HG03064 (cell line): ENCODE data around the gene BOD1L1.

Experiments
- ATAC-seq: cut with Tn5 transposase; IDR thresholded peaks from one replicate; pipeline ENCODE4 v1.9.1; 2021; ENCODE audit warnings: low read depth; ENCODE audit not compliant: unreplicated experiment

The BOD1L1 gene

DNA sequence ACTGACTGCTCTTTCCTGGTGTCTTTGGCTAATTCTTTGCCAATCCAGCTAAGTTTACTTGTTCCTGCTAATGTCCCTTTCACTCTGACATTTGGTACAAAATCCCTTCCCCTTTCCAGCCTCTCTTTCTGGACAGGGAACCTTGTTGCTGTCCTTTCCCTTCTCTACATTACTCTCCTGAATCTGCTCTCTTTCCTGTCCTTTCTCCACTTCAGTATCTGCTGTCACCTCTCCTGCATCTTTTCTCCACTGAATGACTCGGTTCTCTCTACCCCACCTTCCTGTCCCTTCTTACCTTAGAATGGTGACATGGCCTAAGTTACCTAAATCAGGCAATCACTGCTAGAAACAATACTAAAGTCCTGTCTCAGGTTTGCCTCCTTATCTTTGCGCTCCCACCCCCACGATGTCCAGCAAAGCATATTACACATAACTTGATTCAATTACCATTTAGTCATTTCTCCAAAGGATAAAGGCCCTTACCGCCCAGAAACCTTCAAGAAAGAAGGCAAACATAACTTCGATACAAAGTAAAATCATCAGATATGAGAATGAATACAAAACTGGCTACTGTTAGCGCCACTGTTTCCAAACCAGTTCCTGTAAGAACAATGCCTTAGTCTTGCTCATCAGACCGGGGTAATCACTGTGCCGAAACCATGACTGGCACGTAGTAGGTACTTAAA, 890 bp downstream of the BOD1L1 start:
- no peak for ATAC-seq

DNA sequence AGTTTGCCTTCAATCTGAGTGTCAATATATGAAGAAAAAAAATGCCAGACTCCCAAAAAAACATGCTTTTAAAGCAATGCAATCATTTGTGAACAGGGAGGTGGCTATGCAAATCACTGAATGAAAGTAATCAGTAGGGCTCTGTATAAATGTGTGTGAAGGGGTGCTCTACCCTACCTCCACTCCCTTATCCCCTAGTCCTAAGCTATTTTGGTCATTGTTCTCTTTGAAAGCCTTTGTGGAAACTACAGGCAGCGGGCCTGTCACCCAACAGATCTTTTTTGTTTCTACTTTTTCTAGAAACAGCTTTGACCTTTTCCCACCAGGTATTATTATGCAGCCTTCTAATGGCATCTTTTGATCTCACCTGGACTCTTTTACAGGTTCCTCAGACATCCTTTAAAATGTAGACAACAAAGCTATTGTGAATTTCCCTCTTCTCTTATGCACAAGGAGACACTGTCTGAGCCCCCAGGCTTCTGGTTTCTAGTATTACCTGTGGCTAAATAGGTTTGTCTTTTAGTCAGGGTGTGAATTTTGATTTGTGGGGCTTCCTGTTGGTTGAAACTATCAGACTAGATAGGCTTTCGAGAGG, 9.2 kb downstream of the BOD1L1 start:
- ATAC-seq: no peak

DNA sequence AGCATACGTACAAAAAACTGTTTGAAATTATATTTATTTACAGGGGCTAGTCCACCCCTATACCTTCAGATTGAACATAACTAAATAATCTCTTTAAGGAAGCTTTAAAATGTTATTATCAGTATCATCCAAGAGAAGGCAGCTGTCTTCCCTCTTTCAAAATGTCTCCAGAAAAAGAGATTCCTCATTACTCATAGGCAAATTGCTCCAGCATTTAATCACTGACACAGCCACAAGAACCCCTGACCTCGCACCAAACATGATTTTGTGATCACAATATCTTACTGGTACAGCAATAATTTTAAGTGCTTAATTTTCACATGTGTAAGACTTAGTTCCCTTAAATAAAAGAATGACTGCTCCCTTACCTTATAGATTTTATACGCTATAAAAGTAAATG, 9.7 kb downstream of the BOD1L1 start:
- no peak for ATAC-seq

DNA sequence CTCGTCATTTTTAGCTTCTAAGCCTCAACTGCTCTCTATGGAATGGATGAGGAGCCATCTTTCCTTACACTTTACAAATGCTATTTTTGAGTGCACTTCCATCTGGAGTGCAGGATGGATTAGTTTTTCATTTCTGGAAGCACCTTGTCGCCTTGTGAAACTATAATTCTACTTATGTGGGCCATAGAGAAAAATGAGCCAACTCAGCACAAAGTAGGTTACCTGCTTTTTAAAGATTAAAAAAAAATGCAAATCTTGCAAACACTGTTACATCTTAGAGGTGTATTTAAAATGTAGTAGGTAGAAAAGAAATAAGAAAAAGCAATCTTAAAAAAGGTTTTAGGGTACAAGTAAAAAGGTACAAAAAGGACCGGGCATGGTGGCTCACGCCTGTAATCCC, 10.9 kb downstream of the BOD1L1 start:
- no peak for ATAC-seq

DNA sequence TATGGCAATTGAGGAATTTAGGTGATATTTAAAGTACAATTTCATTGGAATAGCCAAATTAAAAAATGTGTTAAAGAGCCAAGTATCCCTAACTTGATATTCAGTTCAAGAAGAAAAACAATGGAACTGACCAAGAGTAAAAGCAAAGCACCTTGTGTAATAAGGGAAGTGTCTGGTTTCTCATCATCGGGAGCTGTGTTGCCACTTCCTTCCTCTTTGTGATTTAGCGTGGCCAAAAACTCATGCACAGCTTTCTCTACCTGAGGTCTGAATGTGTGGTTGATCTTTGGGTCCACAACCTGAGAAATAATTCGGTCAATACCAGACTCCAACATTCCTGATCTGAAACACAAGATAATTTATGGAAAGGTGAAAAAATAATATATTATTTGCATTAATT, 12.4 kb downstream of the BOD1L1 start:
- ATAC-seq: peak; percentile 56

DNA sequence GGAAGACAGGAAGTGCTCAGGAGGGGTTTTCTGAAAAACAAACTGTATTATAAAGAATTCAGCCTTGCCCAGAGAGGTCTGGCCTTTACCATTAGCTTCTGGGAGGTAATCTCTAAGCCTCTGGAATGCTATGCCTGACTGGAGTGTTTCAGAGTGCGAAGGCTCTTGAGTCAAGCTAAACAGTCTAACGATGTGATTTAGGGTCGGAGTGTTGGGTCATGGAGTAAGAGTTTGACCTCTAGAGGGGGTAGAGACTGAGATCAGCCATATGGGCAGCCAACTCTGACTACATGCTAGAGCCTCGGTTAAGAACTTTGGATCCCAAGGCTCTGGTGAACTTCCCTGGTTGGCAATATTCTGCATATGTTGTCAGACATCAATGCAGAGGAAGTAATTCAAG, 15.0 kb downstream of the BOD1L1 start:
- no peak for ATAC-seq

DNA sequence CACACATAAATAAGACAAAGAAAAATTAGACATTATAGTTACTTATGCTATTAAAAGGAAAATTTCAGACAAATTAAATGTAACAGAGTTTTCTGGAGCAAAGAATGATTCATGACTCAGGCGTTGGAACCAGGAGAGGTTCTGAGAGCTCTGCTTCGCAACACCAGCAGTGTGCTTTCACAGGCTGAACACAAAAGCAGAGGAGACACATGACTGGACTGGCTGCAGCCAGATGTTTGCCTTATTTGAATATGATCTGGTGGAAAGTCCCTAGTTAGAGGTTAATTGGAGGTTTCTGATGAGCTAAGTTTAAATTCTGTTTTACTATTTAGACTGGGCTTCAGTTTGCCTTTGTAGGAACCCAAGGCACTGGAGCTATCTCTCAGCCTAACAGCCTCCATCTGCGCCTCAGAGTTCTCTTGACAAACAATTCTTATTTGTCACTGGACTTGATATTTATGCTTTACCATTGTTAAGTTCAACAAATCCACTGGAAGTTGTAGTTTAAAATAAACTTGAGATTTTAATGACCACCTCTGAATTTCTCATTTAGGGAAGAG, 16.2 kb downstream of the BOD1L1 start:
- ATAC-seq: peak; percentile 80

DNA sequence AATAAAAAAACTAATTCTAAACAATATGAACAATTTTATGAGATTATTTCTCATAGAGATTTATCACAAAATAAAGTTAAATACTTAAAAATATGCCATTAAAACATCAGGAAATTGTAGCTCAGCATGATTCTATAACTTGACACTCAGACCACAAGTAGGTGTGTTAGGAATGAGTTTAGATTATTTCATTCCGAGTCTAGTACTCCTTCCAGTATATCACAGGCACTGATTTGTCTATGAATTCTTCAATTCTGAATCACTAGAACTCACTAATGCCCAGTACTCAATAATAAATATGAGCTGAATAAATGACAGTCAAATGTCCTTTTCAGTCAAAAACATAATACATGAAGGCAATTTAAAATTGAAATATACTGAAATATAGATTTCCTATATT, 22.2 kb downstream of the BOD1L1 start:
- no peak for ATAC-seq

DNA sequence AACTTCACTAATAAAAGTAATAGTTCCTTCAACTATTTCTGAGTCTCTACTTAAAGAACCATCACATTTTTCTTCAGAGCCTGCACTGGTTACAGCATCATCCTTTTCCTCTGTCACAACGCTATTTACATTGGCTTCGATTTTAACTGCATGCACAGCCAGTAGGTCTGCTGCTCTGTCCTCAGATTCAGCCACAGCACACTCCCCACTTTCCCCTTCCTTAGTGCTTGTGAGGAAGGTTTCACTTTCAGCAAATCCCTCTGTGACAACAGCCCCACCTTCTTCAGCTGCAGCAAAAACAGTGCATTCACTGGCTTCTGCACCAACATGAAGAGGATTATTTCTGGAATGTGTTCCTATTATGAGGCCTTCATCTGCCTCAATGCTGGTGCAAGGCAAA, 25.7 kb downstream of the BOD1L1 start:
- no peak for ATAC-seq

DNA sequence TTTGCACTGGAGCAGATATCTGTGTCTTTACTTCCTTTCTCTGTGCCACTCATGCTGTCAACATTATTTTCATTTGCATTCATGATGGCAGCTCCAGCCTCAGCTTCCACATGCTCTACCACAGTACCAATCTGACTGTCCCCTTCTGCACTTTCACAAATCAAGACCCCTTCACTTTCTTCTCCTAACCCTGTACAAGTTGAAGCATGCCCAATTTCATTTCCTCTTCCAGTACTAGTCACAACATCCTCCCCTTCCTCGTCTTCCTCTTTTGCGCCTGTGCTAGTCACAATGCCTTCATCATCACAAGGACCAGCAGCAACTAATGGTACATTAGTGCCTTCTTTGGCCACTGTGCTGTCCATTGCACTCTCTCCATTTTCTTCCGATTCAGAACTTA, 26.5 kb downstream of the BOD1L1 start:
- ATAC-seq: no peak

DNA sequence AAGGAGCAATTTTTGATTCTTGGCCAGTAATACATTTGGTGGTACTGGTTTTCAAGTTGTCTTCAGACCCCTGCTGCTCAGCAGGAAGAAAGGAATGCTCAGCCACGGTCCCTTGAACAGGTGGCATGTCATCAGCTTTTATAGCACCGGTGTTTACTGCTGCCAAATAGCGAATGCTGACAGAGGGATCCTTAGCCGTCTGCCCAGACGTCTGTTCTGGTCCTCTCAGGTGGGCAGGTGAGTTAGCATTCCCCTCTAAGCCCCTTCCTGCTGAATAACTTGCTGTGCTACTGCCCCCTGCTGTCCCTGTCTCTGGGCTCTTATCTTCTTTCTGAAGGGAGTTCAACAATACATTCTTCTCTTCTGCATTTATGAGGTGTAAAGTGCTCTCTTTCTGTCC, 28.4 kb downstream of the BOD1L1 start:
- ATAC-seq: no peak

DNA sequence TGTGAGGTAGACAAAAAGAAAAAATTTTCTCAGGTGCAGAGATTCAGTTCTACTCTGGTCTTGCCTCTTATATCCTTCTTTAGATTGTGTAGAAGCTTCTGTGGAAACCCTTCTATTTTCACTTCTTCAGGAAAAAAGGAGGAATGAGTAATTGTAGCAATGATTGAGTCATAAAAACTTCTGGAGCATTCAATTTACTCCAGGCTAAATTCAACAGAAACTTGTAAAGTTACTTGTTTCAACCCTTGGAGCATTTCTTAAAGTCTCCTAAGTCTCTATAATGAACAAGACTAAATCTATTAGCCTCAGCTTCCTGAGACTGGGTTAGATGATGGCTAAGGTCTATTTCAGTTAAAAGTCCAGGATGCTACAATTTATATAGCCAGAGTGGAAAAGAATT, 29.9 kb downstream of the BOD1L1 start:
- ATAC-seq: no peak

DNA sequence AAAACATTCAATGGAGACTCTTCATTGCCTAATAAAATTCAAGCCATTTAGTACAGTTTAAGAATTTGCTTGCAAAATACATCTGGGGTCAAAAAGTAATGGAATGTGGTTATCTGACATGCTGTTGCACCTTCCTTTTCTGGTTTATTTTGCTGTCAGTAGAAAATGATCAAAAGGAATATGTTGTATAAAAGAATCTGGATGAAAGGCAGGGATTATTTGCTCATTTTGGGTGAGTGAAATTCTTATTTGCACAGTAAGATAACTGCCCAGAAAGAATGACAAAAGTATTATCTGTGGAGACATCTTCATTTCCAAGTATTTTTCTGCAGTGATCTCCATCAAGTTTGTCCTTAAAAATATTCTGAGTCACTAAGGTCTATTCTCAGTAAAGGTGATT, 30.4 kb downstream of the BOD1L1 start:
- no peak for ATAC-seq

DNA sequence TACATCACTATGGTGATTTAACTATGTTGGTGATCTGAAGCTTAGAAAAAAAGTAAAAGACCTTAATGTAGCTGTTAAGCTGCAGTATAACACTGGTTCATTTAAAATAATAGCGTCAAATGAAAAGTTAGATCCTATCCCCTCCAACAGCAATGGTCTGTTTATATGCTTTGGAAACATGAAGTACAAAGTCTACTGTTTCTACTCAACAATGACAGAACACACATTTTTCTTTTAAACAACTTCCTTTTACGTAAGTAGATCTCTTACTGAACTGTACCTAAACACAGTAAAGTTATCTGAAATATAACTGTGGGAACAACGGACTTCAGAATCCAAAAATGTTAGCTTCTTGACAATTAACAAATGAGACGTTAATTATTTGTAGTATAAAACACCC, 35.3 kb downstream of the BOD1L1 start:
- ATAC-seq: no peak

DNA sequence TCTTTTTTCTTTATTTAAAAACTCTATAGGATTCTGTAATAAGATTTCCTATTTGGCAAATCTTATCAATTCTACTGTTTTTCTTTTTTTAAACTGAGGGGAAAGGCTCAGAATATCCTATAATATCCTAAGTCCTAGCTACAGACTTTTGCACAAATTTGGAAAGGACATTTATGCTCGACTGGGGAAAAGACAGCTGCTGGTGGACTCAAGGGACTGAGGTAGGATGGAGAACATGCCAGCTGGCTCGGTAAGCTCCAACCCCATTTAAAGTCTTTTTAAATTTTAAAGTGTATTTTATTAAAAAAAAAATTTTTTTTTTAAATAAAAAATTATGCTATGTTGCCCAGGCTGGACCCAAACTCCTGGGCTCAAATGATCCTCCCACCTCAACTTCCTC, 36.8 kb downstream of the BOD1L1 start:
- ATAC-seq: no peak

DNA sequence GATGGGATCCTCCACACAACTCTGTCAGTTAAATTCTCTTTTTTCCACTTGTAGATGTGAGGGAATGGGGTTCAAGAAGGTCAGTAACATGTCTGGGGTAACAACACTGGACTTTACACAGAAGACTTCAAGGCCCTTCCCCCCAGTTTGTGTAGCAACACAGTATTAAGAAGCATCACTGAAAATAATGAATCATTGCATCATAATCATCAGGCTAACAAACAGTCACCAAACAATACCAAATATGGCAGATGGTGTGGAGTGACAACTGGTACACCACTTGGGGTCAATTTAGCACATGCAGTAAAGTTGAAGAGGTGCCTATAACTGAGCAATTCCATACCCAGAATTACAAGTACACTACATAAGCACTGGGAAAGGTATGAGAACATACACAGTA, 38.6 kb downstream of the BOD1L1 start:
- ATAC-seq: no peak

DNA sequence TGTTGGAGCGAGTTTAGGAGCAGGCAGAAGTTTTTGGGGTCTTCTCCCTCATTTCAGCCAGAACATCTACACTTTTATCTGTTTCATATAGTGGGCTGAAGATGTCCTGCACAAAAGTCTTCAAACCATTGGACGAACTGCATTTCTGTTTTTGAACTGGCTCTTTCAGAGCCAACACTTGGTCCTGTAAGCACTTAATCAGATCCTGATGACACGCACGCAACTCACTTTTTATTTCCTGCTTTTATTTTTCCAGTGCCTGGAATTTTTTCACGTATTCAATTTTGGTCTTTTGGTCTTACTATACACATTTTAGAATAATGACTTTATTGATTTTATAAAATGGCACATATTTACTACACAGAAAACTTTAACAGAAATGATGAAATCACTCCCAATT, 43.0 kb downstream of the BOD1L1 start:
- no peak for ATAC-seq

DNA sequence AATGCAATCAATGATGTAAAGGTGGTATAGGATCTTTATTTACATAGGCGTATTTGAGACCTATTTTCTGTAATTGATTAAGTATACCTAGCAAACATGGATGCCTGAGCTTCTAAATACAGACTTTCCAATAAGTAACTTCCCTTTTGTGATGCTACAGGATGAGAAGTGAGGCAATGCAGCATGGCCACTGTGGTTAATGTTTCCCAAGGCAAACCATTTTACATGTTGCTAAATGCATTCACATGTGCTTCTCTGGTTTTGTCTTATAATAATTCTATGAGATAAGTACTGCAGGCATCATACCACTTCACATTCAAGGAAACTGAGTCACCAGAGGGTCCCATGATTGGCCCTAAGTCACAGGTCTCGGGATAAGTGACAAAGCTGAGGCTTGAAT, 47.5 kb downstream of the BOD1L1 start:
- ATAC-seq: no peak

DNA sequence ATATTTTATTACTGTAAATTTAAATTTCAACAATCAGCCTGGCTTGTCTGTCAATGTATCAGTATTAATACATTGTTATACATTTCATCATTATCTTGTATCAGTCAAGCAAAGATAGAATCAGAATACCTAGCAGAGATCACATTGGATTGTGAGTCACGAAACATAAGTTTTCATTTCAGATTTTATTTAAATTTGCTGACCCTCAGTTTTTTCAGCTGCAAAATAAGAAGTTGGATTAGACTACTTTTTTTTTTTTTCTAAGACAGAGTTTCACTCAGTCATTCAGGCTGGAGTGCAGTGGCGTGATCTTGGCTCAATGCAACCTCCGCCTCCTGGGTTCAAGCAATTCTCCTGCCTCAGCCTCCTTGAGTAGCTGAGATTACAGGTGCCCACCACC, 49.9 kb downstream of the BOD1L1 start:
- ATAC-seq: no peak

DNA sequence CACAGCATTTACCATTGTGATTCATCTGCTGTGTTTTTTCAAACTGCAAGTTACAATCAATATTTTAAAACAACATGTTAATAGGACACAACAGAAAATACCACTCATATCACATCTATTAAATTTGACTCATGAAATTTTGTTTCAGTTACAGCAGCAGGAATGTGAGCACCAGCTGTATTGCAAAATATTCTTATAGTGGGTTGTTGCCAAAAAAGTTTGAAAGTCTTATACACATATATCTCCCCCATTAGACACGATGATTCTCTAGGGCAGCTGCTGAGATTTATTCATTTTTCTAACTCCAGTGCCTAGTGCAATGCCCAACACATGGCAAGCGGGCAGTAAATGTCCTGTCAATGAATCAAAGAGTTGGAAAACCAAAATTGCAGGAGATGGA, 56.6 kb downstream of the BOD1L1 start:
- ATAC-seq: no peak

DNA sequence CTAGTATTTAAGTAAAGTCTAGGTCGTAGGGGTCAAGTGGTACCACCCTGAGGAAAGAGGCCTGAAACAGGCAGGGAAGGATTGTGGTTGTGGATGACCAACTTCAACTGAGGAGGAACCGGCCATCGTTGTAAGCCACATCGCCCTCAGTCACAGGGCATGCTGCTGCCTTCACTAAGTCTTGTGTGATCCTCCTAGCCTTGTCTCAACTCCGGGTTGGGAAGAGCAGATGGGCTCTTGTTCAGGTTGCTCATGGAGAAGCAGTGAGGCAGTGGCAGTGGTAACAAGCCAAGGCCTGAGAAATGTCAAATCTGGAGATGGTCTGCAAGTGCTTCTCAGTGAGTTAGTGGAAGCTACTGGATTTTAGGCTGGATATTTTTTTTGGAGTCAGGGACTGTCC, 60.4 kb downstream of the BOD1L1 start:
- no peak for ATAC-seq

DNA sequence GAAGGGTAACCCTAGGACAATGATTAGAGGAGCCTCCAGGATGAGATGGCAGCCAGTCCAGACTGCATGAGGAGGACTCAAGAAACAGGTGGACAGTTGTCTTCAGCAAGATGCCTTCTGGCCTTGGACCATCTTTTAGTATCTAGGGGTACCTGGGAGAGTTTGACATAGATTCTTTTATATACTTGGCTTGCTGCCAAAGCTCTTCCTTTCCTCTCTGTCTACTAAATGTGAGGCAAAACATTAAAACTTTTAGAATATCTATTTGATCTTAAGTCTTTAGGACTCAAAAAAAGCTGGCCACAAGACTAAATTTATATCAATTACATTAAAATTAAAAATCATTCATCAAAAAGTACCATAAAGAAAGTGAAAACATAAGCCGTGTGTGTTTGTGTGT, 64.6 kb downstream of the BOD1L1 start:
- no peak for ATAC-seq
